ENCODE results near the gene TRMT112. TPM values are rescaled to one million over a fixed set of nuclear protein-coding genes. Genes with fewer than 3 reads are reported as not detected.

Gene TRMT112
- total and polyA plus RNA-seq, 2 of the 8 experiments (the other 6 are each of a cell fraction or from before 2014, with no cell fraction given) = 300 to 650 TPM

- no peak for FAIRE-seq
- H3K4me2 ChIP-seq (ENCODE audit: insufficient read depth in 1 of 2, low read depth in 2 of 2, low read length in 2 of 2) = peak overlapping the region; percentile 87 to 89; a peak in 3 of 4 replicates
- no peak overlapping the region for H4K8ac ChIP-seq (ENCODE audit: extremely low read depth, insufficient read depth, low read length)
- H3K14ac ChIP-seq (ENCODE audit: insufficient read length) = no peak overlapping the region
- H3K4me1 ChIP-seq (replicated peaks in 1 of 4; ENCODE audit: control insufficient read depth in 3 of 4, insufficient read depth in 4 of 4, low read length in 3 of 4) = peaks cover 0 to 32% (median 25%) of the 10 kb centered on the region in 4 experiments; a peak in 6 of 7 replicates
- no peaks in the 10 kb centered on the region for H3K79me2 ChIP-seq (ENCODE audit: control insufficient read depth in 1 of 2, insufficient read depth in 2 of 2, low read length in 2 of 2)
- no peak overlapping the region for H3K27ac ChIP-seq (ENCODE audit: low read depth, low read length)
- TF ChIP-seq SIX5 (IDR thresholded peaks at IDR 0.05; ENCODE audit: low read depth, low read length) = no peak
- no peak for TF ChIP-seq SIRT6 (IDR thresholded peaks at IDR 0.05; ENCODE audit: low read length)
- no peak for TF ChIP-seq POLR2AphosphoS5 (IDR thresholded peaks at IDR 0.05; ENCODE audit: low read depth, low read length)
- TF ChIP-seq NANOG (IDR thresholded peaks at IDR 0.05; ENCODE audit: insufficient read depth, low read depth, low read length, poor library complexity, severe bottlenecking) = no peak
- no peak overlapping the region for H2BK20ac ChIP-seq (ENCODE audit: low read length)
- CTCF ChIA-PET (ENCODE audit: partially characterized antibody) = interaction anchor here (0.5 to 22.0 kb wide), 6 partner anchors 11 to 89 kb away, joined by 4 to 409 read pairs (median 8); partner anchors contain the start of gene CCDC88B
- 94% methylated on average over 13 of the region's 13 CpGs; no CpG with 5 or more reads in 1 of the 2 experiments for WGBS, 2 experiments (ENCODE audit: extremely low coverage in 1 of 2, insufficient coverage in 1 of 2, insufficient read length in 1 of 2, insufficient replicate concordance in 2 of 2, low coverage in 1 of 2, low lambda C conversion rate in 2 of 2, missing lambda C conversion rate in 1 of 2)
- peaks cover 7% of the 10 kb centered on the region; the same call in 1 of the 2 replicates for H3K23me2 ChIP-seq (ENCODE audit: low read depth, low read length)
- H4K5ac ChIP-seq (ENCODE audit: insufficient read length, low read depth, low read length) = no peak overlapping the region
- H3K23ac ChIP-seq (ENCODE audit: insufficient read length) = no peak overlapping the region
- H2AK5ac ChIP-seq (ENCODE audit: low read depth, low read length) = no peak overlapping the region
- H2BK120ac ChIP-seq (replicated peaks; ENCODE audit: low read depth, low read length) = no peak overlapping the region
- H2BK12ac ChIP-seq (ENCODE audit: low read depth, low read length) = no peak overlapping the region
- peaks cover 0 to 9% (median 3%) of the 10 kb centered on the region in 4 experiments; a peak in 3 of 8 replicates for H3K36me3 ChIP-seq (ENCODE audit: control insufficient read depth in 2 of 4, insufficient read depth in 4 of 4, low read length in 3 of 4)
- no peak overlapping the region for H3K56ac ChIP-seq (replicated peaks; ENCODE audit: insufficient read length, low read depth, low read length)
- H2AFZ ChIP-seq (ENCODE audit: low read length) = no peak overlapping the region
- no peaks in the 10 kb centered on the region for H3K27me3 ChIP-seq (replicated peaks in 1 of 4; ENCODE audit: control insufficient read depth in 3 of 4, extremely low read depth in 1 of 4, insufficient read depth in 3 of 4, low read length in 3 of 4)
- no peaks in the 10 kb centered on the region; the same call in 1 of the 2 replicates for H3K79me1 ChIP-seq (ENCODE audit: low read depth, low read length)
- POLR2A ChIA-PET (ENCODE audit: partially characterized antibody) = interaction anchor here (0.5 to 3.6 kb wide), 5 partner anchors 9 to 408 kb away, joined by 3 to 14 read pairs (median 3); no protein-coding TSS in a partner anchor
- no peaks in the 10 kb centered on the region for H3K9me3 ChIP-seq (ENCODE audit: insufficient read depth in 2 of 2, low read depth in 1 of 2, low read length in 1 of 2)
- H4K91ac ChIP-seq (replicated peaks; ENCODE audit: insufficient read length, low read length) = peak overlapping the region; percentile 88
- H3K9ac ChIP-seq (replicated peaks in 1 of 4; ENCODE audit: extremely low read depth in 1 of 4, low read depth in 3 of 4, low read length in 3 of 4) = no peak overlapping the region
- DNase-seq (ENCODE audit: low read depth in 1 of 2, low spot score in 2 of 2) = no peak
- H3K18ac ChIP-seq (ENCODE audit: extremely low read depth, low read length) = no peak overlapping the region
- 0 out of 8 replicates have a peak overlapping the region, but pooled peaks of 1 of the 4 experiments have one; percentile 73 for H3K4me3 ChIP-seq (ENCODE audit: extremely low read depth in 1 of 4, insufficient read depth in 2 of 4, low read depth in 3 of 4, low read length in 4 of 4)
- H4K20me1 ChIP-seq (replicated peaks in 1 of 2; ENCODE audit: control insufficient read depth in 1 of 2, insufficient read depth in 2 of 2, low read length in 2 of 2) = peaks cover 0 to 4% of the 10 kb centered on the region in 2 experiments
- H2BK15ac ChIP-seq (ENCODE audit: low read length) = peak overlapping the region; percentile 46; the same call in 1 of the 2 replicates
- H2BK5ac ChIP-seq (ENCODE audit: low read depth, low read length) = no peak overlapping the region
- H3K4ac ChIP-seq (replicated peaks; ENCODE audit: insufficient read length, low read depth, low read length) = no peak overlapping the region
Measured at GRCh38 chr11:64360448-64360921, 43.1 kb upstream of the TRMT112 start.
